IMR-90 (cell line): ENCODE results near the gene MPZL1.

Source experiments
- CEBPB ChIP-seq: IDR thresholded peaks from 2 replicates; pipeline ENCODE4 v1.6.1; 2012; ENCODE audit warnings: low read depth, low read length, improper control_type of control experiment
- POLR2A ChIP-seq: IDR thresholded peaks from 2 replicates; pipeline ENCODE4 v1.6.1; 2012; ENCODE audit warnings: mild to moderate bottlenecking, low read depth, low read length
- RFX5 ChIP-seq: IDR thresholded peaks from 2 replicates; pipeline ENCODE4 v1.8.0; 2012; ENCODE audit warnings: low read depth, mild to moderate bottlenecking, low read length, moderate library complexity
- TF ChIP-seq, protein P1 (sequence below): conservative IDR thresholded peaks from 2 replicates; pipeline ENCODE4 v1.5.1; 2012; ENCODE audit warnings: mild to moderate bottlenecking, low read depth, low read length, improper control_type of control experiment

GRCh38 chr1:167781558-167781957 lies 59.8 kb downstream of the MPZL1 start:
- TF ChIP-seq, protein P1, sequence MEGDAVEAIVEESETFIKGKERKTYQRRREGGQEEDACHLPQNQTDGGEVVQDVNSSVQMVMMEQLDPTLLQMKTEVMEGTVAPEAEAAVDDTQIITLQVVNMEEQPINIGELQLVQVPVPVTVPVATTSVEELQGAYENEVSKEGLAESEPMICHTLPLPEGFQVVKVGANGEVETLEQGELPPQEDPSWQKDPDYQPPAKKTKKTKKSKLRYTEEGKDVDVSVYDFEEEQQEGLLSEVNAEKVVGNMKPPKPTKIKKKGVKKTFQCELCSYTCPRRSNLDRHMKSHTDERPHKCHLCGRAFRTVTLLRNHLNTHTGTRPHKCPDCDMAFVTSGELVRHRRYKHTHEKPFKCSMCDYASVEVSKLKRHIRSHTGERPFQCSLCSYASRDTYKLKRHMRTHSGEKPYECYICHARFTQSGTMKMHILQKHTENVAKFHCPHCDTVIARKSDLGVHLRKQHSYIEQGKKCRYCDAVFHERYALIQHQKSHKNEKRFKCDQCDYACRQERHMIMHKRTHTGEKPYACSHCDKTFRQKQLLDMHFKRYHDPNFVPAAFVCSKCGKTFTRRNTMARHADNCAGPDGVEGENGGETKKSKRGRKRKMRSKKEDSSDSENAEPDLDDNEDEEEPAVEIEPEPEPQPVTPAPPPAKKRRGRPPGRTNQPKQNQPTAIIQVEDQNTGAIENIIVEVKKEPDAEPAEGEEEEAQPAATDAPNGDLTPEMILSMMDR = no peak
- TF ChIP-seq POLR2A (no peak), RFX5 (no peak), CEBPB (no peak)
